Measurements from ENCODE around the gene HIVEP3.

GRCh38 chr1:41576206-41576605, 342.5 kb downstream of the HIVEP3 start:
- TF ChIP-seq CTCF (conservative IDR thresholded peaks at IDR 0.05) (no peak), EZH2 (IDR thresholded peaks at IDR 0.05; ENCODE audit: low read depth) (no peak)
